HFF-Myc (cell line): ENCODE measurements around the gene KCNQ1.

Experiments
- DNase-seq: peaks from one replicate; pipeline ENCODE4 v3.0.0-alpha.2; 2011; ENCODE audit warnings: low read depth; ENCODE audit errors: extremely low read depth
- H3K4me3 ChIP-seq: replicated peaks from 2 replicates; pipeline ENCODE4 v1.5.1; 2011; ENCODE audit warnings: low read depth, mild to moderate bottlenecking, control low read depth, low read length
- TF ChIP-seq, protein P1 (sequence below): IDR thresholded peaks from 2 replicates; pipeline ENCODE4 v1.5.1; 2012; ENCODE audit warnings: mild to moderate bottlenecking, low read depth, low read length, control low read depth; ENCODE audit errors: missing control alignments

Gene KCNQ1

DNA sequence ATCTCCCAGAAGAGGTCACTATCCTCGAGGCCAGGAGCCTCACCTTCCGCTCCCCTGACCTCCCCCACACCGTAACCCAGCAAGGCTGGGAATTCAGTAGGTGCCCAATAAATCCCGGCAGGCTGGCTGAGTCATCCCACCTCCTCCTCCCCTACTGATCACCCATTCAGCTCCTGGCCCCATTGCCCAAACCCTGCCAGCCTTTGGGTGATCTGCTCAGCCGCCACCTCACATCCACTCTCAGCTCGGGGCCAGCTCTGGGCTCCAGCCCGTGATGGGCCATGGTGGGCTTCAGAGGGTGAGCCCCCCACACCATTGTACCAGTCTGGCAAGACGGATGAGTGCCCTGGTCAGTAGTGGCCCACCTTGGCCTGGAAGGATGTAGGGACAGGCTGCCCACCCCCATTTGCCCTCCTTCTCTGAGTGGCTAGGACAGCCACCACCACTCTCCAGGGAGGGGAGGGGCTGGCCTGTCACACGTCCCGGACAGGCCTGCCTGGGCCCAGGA lies 8.7 kb upstream of the KCNQ1 start:
- TF ChIP-seq, protein P1, sequence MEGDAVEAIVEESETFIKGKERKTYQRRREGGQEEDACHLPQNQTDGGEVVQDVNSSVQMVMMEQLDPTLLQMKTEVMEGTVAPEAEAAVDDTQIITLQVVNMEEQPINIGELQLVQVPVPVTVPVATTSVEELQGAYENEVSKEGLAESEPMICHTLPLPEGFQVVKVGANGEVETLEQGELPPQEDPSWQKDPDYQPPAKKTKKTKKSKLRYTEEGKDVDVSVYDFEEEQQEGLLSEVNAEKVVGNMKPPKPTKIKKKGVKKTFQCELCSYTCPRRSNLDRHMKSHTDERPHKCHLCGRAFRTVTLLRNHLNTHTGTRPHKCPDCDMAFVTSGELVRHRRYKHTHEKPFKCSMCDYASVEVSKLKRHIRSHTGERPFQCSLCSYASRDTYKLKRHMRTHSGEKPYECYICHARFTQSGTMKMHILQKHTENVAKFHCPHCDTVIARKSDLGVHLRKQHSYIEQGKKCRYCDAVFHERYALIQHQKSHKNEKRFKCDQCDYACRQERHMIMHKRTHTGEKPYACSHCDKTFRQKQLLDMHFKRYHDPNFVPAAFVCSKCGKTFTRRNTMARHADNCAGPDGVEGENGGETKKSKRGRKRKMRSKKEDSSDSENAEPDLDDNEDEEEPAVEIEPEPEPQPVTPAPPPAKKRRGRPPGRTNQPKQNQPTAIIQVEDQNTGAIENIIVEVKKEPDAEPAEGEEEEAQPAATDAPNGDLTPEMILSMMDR, result no peak
- H3K4me3 ChIP-seq, result no peak overlapping the region
- no peak for DNase-seq

DNA sequence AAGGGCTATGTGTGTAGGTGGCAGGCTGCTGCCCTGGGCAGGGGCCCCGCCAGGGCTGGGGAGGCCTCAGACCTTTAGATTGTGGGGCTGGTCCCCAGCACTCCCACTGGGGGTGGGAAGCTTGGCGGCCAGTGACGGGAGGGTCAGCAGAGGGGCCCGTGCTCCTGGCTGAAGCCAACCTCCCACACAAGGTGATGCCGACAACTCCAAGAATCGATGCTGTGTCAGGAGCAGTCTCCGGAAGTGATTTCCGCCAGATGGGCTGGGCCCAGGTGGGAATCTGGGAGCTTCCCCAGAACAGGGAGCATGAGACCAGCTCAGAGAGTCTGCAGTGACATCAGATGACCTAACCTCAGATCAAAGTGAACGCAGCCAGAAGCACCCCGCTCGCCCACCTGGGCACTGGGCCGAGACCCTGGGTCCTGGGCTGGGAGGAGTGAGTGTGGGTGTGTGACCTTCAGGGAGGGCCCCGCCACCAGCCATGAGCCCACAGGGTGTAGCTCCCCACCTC lies 8.2 kb upstream of the KCNQ1 start:
- TF ChIP-seq, protein P1, result no peak
- H3K4me3 ChIP-seq, result no peak overlapping the region
- no peak for DNase-seq

DNA sequence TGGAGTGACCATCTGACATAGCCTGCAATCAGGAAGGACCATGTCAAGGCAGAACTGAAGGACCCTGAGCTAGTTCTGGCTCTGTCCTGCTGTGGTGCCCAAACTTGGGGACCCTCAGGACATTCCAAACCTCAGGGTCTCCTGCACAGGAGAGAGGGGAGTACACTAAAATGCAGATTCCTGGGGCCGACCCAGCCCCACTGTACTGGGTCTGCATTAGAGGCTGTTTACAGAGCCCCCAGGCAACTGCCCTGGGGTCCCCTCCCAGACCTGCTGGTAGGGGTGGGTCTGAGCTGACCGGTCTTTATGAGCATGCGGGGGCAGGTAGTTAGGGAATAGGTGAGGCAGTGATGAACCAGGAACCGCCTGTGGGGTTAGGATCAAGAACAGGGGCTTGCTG lies 7.3 kb upstream of the KCNQ1 start:
- no peak for DNase-seq

DNA sequence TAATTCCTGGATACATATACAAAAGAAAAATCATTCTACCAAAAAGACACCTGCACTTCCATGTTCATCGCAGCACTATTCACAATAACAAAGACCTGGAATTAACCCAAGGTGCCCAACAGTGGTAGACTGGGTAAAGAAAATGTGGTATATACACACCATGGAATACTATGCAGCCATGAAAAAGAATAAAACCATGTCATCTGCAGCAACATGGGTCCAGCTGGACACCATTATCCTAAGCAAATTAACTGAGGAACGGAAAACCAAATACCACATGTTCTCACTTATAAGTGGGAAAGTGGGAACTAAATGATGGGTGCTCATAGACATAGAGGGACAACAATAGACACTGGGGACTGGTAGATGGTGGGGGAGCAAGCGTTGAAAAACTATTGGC lies 5.0 kb upstream of the KCNQ1 start:
- DNase-seq, result no peak
- H3K4me3 ChIP-seq, result no peak overlapping the region
- TF ChIP-seq, protein P1, result no peak

More for the DNA sequence above, 7.3 kb upstream of the KCNQ1 start:
- TF ChIP-seq, protein P1, result no peak
- no peak overlapping the region for H3K4me3 ChIP-seq

DNA sequence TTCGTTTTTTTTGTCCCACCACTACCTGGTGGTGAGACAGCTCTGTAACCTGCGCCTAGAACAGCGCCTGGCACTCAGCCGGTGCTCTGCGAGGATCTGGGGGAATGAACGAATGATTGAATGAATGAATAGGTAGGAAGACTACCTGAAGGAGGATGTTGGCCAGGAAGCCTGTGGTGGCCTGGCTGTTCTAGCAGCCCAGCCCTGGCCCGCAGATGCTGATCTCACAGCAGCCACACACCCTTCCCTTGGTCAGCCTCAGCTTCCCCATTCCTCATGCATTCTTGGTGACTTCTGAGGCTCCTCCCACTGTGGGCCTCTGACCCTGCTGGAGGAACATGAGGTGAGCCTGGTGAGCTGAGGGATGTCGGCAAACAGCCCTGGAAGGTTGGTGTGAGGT lies 4.2 kb upstream of the KCNQ1 start:
- DNase-seq, result no peak
- TF ChIP-seq, protein P1, result no peak
- H3K4me3 ChIP-seq, result no peak overlapping the region

DNA sequence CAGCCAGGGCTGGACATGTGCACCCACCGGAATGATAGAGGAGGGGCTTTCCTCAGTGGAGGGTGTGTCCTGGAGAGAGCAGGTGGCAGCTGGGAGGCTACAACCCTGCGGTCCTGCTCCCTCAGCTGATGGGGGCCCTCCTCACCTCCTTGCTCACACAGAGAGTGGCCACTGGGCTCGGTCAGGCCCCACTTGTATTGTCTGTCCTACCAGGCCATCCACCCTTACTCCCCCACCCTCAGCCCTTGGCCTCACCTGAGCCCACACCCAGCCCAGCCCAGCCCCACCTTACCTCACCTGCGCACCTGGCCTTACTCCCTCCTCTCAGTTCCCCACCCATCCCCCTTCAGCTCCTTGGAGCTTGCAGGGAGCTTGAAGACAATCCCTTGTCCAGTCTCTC lies 3.6 kb upstream of the KCNQ1 start:
- no peak for DNase-seq
- no peak overlapping the region for H3K4me3 ChIP-seq
- TF ChIP-seq, protein P1, result no peak

DNA sequence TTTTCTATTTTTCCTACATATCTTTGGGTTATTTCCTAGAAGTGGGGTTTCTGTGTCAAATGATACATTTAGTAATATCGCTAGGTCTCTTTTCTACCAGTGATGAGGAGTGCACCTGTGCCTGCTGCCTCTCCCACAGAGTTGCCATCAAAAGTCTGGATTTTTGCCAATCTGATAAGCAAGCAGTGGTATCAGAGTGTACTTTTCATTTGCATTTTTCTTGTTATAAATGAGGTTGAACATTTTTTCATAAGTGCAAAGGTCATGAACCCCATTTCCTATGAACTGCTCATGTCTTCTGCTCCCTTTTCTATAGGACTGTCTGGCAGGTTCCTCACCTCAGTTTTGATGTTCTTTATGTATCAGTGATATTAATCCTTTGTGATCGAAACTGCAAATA lies 2.2 kb upstream of the KCNQ1 start:
- TF ChIP-seq, protein P1, result no peak
- no peak for DNase-seq
- H3K4me3 ChIP-seq, result no peak overlapping the region
